HCT116 (cell line): Measurements from ENCODE around the gene PROX1. TPM values are rescaled to one million over a fixed set of nuclear protein-coding genes. Genes with fewer than 3 reads are reported as not detected.

Source experiments
- ATAC-seq: fragments of 200-7000 bp; cut with Tn5 transposase; 2 replicates; pipeline ENCODE4 v1.9.1; 2020; ENCODE audit warnings: mild to moderate bottlenecking, moderate library complexity
- BruUV-seq: library from RNA; stranded (reverse); fragments of 400-500 nt; replicated peaks from 2 replicates; lab custom pipeline; 2021; lab: Mats Ljungman, UMichigan
- CTCF ChIA-PET: fragments of 300-600 bp; sonication (Branson Sonifier 250); formaldehyde crosslinking; loops from one replicate; lab custom pipeline; 2021; ENCODE audit warnings: antibody characterized with exemption; lab: Charles Lee
- POLR2A ChIA-PET: fragments of 300-600, 350-600 bp; sonication (Branson Sonifier 250); formaldehyde crosslinking; loops from one replicate; lab custom pipeline; 2021; ENCODE audit warnings: antibody characterized with exemption; lab: Charles Lee
- RAD21 ChIA-PET, 2 experiments: fragments of 300-600 bp; sonication (Branson Sonifier 250); formaldehyde crosslinking; loops; one replicate each; lab custom pipeline; 2023; ENCODE audit warnings: low total read pairs in 2 of 2; ENCODE audit not compliant: uncharacterized antibody in 2 of 2, unreplicated experiment in 2 of 2, low non-redundant PET in 1 of 2; lab: Charles Lee
- DNase-seq: peaks from one replicate; pipeline ENCODE4 v3.0.0-alpha.2; 2010; ENCODE audit warnings: low read depth, low spot score
- H2AFZ ChIP-seq: fragments of 200-600 bp; shearing (Covaris generic), sonication (generic); 2 replicates; pipeline ENCODE4 v1.6.1; 2017; ENCODE audit warnings: low read depth, mixed run types, mixed read lengths, antibody characterized with exemption, low read length; ENCODE audit not compliant: poor library complexity, severe bottlenecking
- H3K27ac ChIP-seq: 2 replicates; pipeline ENCODE4 v1.5.1; 2012; ENCODE audit warnings: low read depth, low read length
- H3K27me3 ChIP-seq: fragments of 200-600 bp; sonication (generic); 2 replicates; pipeline ENCODE4 v1.6.1; 2016; ENCODE audit warnings: mixed run types, low read length, mixed read lengths; ENCODE audit not compliant: insufficient read depth
- H3K36me3 ChIP-seq, 2 experiments: fragments of 200-500 bp in 1 of 2; fragments of 200-600 bp in 1 of 2; sonication (Bioruptor generic) in 1 of 2; sonication (generic) in 1 of 2; 2 replicates each; pipeline versions ENCODE4 v1.5.1 to v1.6.1; 2014 to 2016; ENCODE audit warnings: low read length in 2 of 2, inconsistent platforms in 1 of 2, mixed read lengths in 1 of 2, mixed run types in 1 of 2; ENCODE audit not compliant: insufficient read depth in 2 of 2, control insufficient read depth in 1 of 2
- H3K4me1 ChIP-seq, 2 experiments: fragments of 200-600 bp in 1 of 2; sonication (generic) in 1 of 2; 2 replicates each; pipeline versions ENCODE4 v1.5.1 to v1.6.1; 2012 to 2017; ENCODE audit warnings: low read length in 2 of 2, inconsistent platforms in 1 of 2, mild to moderate bottlenecking in 1 of 2, mixed read lengths in 1 of 2, mixed run types in 1 of 2, moderate library complexity in 1 of 2; ENCODE audit not compliant: insufficient read depth in 2 of 2, control insufficient read depth in 1 of 2
- H3K4me2 ChIP-seq: fragments of 200-600 bp; sonication (generic); 2 replicates; pipeline ENCODE4 v1.6.1; 2017; ENCODE audit warnings: mixed run types, low read length, mixed read lengths
- H3K4me3 ChIP-seq, 2 experiments: fragments of 200-600 bp in 1 of 2; sonication (generic) in 1 of 2; replicated peaks in 1 of 2; 2 replicates each; pipeline ENCODE4 v1.5.1; 2011 to 2016; ENCODE audit warnings: low read length in 2 of 2, control low read depth in 1 of 2, low read depth in 1 of 2, mild to moderate bottlenecking in 1 of 2, mixed read lengths in 1 of 2, mixed run types in 1 of 2
- H3K79me2 ChIP-seq: fragments of 200-600 bp; sonication (generic); 2 replicates; pipeline ENCODE4 v1.6.1; 2017; ENCODE audit warnings: mild to moderate bottlenecking, mixed run types, low read length, moderate library complexity, mixed read lengths; ENCODE audit not compliant: insufficient read depth
- H3K9ac ChIP-seq: fragments of 200-600 bp; sonication (generic); 2 replicates; pipeline ENCODE4 v1.6.1; 2016; ENCODE audit warnings: low read length, mixed read lengths
- H3K9me2 ChIP-seq: fragments of 200-600 bp; sonication (generic), shearing (Covaris generic); 2 replicates; pipeline ENCODE4 v1.6.1; 2017; ENCODE audit warnings: mixed run types, mild to moderate bottlenecking, moderate library complexity; ENCODE audit not compliant: insufficient read depth
- H3K9me3 ChIP-seq, 2 experiments: fragments of 200-500 bp in 1 of 2; fragments of 200-600 bp in 1 of 2; sonication (Bioruptor generic) in 1 of 2; sonication (generic) in 1 of 2; 2 replicates each; pipeline ENCODE4 v1.6.1; 2014 to 2017; ENCODE audit warnings: low read length in 2 of 2, mixed read lengths in 2 of 2, inconsistent platforms in 1 of 2, low read depth in 1 of 2, mild to moderate bottlenecking in 1 of 2, mixed run types in 1 of 2, moderate library complexity in 1 of 2; ENCODE audit not compliant: control insufficient read depth in 1 of 2, insufficient read depth in 1 of 2
- H4K20me1 ChIP-seq: fragments of 200-600 bp; sonication (generic), shearing (Covaris generic); 2 replicates; pipeline ENCODE4 v1.6.1; 2017; ENCODE audit warnings: mixed run types, mild to moderate bottlenecking, moderate library complexity; ENCODE audit not compliant: insufficient read depth
- CBX3 ChIP-seq: IDR thresholded peaks from 2 replicates; pipeline ENCODE4 v1.6.1; 2012; ENCODE audit warnings: low read depth
- CEBPB ChIP-seq: IDR thresholded peaks from 2 replicates; pipeline ENCODE4 v1.6.1; 2012; ENCODE audit warnings: low read depth
- EGR1 ChIP-seq: IDR thresholded peaks from 2 replicates; pipeline ENCODE4 v1.6.1; 2012; ENCODE audit warnings: low read depth
- ELF1 ChIP-seq: IDR thresholded peaks from 2 replicates; pipeline ENCODE4 v1.6.1; 2012; ENCODE audit warnings: low read depth, borderline replicate concordance
- EZH2 ChIP-seq: fragments of 200-600 bp; sonication (generic); IDR thresholded peaks from 2 replicates; pipeline ENCODE4 v1.6.1; 2017; ENCODE audit warnings: antibody characterized with exemption, mixed run types
- FOSL1 ChIP-seq: IDR thresholded peaks from 2 replicates; pipeline ENCODE4 v1.6.1; 2012; ENCODE audit warnings: low read depth
- JUND ChIP-seq: IDR thresholded peaks from 2 replicates; pipeline ENCODE4 v1.6.1; 2012
- POLR2A ChIP-seq: IDR thresholded peaks from 2 replicates; pipeline ENCODE4 v1.7.0; 2011; ENCODE audit warnings: borderline replicate concordance; ENCODE audit not compliant: insufficient read depth, insufficient read length; ENCODE audit errors: extremely low read depth
- POLR2AphosphoS5 ChIP-seq: IDR thresholded peaks from 2 replicates; pipeline ENCODE4 v1.6.1; 2011; ENCODE audit warnings: mild to moderate bottlenecking, low read depth, low read length, moderate library complexity
- RAD21 ChIP-seq: IDR thresholded peaks from 2 replicates; pipeline ENCODE4 v1.6.1; 2012; ENCODE audit warnings: low read depth, mild to moderate bottlenecking
- SIN3A ChIP-seq: IDR thresholded peaks from 2 replicates; pipeline ENCODE4 v1.6.1; 2012; ENCODE audit warnings: low read depth
- SP1 ChIP-seq: IDR thresholded peaks from 2 replicates; pipeline ENCODE4 v1.6.1; 2012; ENCODE audit warnings: low read depth
- SRF ChIP-seq: IDR thresholded peaks from 2 replicates; pipeline ENCODE4 v1.6.1; 2012; ENCODE audit warnings: low read depth
- intact Hi-C: fragments of 100-400 bp; cut with micrococcal nuclease; formaldehyde crosslinking; loops from 2 replicates; pipeline ENCODE4 v1.10.0; 2022
- total RNA-seq: library from RNA; stranded (reverse); gene quantifications from one replicate; pipeline ENCODE4 v1.2.1, GENCODE V29; 2021; ENCODE audit not compliant: unreplicated experiment
- TF ChIP-seq, protein P1 (sequence below): IDR thresholded peaks from 2 replicates; pipeline ENCODE4 v1.6.1; 2012; ENCODE audit warnings: low read depth
- TF ChIP-seq, protein P2 (sequence below): IDR thresholded peaks from 2 replicates; pipeline ENCODE4 v1.6.1; 2012
- TF ChIP-seq, protein P3 (sequence below), 3 experiments: fragments of 200-600 bp in 1 of 3; sonication (generic) in 1 of 3; IDR thresholded peaks in 2 of 3; conservative IDR thresholded peaks in 1 of 3; 2 replicates each; pipeline ENCODE4 v1.5.1; 2012 to 2017; ENCODE audit warnings: low read depth in 2 of 3, low read length in 2 of 3, antibody characterized with exemption in 1 of 3, borderline replicate concordance in 1 of 3, control low read depth in 1 of 3, mild to moderate bottlenecking in 1 of 3, mixed read lengths in 1 of 3, mixed run types in 1 of 3, moderate library complexity in 1 of 3; ENCODE audit not compliant: insufficient read depth in 1 of 3
- TF ChIP-seq, protein P4 (sequence below): IDR thresholded peaks from 2 replicates; pipeline ENCODE4 v1.6.1; 2012

Gene PROX1
- total RNA-seq, 1 experiment from 2014 or later = 0.22 TPM

DNA sequence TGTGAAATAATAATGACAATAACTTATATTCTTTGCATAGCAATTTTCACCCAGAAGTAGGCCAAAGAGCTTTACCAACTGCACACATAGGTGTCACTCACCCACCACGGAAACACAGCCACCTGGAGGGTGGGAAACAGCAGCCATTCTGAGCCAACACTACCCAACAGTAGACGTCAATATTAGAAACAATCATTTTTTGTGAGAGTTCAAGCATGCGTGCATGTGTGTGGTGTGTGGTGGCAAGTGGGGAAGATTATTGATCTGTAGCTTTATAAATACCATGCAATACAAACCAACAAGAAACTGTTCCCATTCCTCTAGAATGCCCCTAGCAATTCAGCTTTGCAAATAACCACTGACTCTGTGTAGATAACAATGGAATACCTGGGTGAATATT lies 19.1 kb downstream of the PROX1 start:
- Histone ChIP-seq H3K4me1 (no peaks in the 10 kb centered on the region), H3K79me2 (no peaks in the 10 kb centered on the region), H3K9me3 (no peaks in the 10 kb centered on the region), H3K36me3 (no peaks in the 10 kb centered on the region), H3K4me3 (no peak overlapping the region), H3K9me2 (peaks cover 6% of the 10 kb centered on the region; the same call in 1 of the 2 replicates), H2AFZ (no peak overlapping the region), H4K20me1 (no peaks in the 10 kb centered on the region), H3K27me3 (0 out of 2 replicates have a peak, but pooled peaks cover 4% of the 10 kb centered on the region), H3K4me2 (no peak overlapping the region), H3K27ac (no peak overlapping the region), H3K9ac (no peak overlapping the region)
- no TSS peak for BruUV-seq
- TF ChIP-seq CBX3 (no peak), POLR2AphosphoS5 (no peak), EGR1 (no peak)
- TF ChIP-seq, protein P1, sequence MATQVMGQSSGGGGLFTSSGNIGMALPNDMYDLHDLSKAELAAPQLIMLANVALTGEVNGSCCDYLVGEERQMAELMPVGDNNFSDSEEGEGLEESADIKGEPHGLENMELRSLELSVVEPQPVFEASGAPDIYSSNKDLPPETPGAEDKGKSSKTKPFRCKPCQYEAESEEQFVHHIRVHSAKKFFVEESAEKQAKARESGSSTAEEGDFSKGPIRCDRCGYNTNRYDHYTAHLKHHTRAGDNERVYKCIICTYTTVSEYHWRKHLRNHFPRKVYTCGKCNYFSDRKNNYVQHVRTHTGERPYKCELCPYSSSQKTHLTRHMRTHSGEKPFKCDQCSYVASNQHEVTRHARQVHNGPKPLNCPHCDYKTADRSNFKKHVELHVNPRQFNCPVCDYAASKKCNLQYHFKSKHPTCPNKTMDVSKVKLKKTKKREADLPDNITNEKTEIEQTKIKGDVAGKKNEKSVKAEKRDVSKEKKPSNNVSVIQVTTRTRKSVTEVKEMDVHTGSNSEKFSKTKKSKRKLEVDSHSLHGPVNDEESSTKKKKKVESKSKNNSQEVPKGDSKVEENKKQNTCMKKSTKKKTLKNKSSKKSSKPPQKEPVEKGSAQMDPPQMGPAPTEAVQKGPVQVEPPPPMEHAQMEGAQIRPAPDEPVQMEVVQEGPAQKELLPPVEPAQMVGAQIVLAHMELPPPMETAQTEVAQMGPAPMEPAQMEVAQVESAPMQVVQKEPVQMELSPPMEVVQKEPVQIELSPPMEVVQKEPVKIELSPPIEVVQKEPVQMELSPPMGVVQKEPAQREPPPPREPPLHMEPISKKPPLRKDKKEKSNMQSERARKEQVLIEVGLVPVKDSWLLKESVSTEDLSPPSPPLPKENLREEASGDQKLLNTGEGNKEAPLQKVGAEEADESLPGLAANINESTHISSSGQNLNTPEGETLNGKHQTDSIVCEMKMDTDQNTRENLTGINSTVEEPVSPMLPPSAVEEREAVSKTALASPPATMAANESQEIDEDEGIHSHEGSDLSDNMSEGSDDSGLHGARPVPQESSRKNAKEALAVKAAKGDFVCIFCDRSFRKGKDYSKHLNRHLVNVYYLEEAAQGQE = no peak
- POLR2A ChIA-PET = no interaction called here
- RAD21 ChIA-PET = no interaction called here
- CTCF ChIA-PET = no interaction called here
- ATAC-seq (no peak), DNase-seq (no peak)
- intact Hi-C loops = no loop called here

DNA sequence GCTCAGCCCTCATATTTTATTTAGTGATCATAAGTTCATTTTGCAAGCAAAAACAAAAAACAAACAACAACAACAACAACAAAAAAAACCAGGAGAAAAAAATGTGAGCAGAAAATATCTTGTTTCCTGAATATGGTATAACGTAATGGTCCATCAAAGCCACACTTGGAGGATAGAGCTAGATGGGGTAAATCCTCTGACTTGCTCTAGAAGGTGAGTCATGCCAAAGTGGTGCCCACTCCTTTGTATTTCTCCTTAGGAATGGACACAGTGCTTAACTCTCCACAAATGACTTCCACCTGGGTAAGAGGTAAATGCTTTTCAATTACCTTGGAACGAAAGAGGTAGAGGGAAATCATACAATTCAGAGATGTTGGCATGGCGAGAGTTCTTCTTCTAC lies 20.6 kb downstream of the PROX1 start:
- DNase-seq (no peak), ATAC-seq (no peak)
- no TSS peak for BruUV-seq
- no peak overlapping the region for H3K9ac ChIP-seq
- no peaks in the 10 kb centered on the region for H4K20me1 ChIP-seq
- H3K9me2 ChIP-seq = peaks cover 6% of the 10 kb centered on the region; the same call in 1 of the 2 replicates
- ChIA-PET CTCF (no interaction called here), RAD21 (no interaction called here), POLR2A (interaction anchor here (0.6 kb wide), 1 partner anchor 162 kb away, joined by 3 read pairs; no protein-coding TSS in a partner anchor)
- no peaks in the 10 kb centered on the region for H3K36me3 ChIP-seq
- H3K79me2 ChIP-seq = no peaks in the 10 kb centered on the region
- 0 out of 2 replicates have a peak, but pooled peaks cover 4% of the 10 kb centered on the region for H3K27me3 ChIP-seq
- H3K4me2 ChIP-seq = no peak overlapping the region
- H3K4me3 ChIP-seq = no peak overlapping the region
- no peak overlapping the region for H2AFZ ChIP-seq
- H3K4me1 ChIP-seq = no peaks in the 10 kb centered on the region
- intact Hi-C loops = no loop called here
- H3K27ac ChIP-seq = no peak overlapping the region
- H3K9me3 ChIP-seq = no peaks in the 10 kb centered on the region
- TF ChIP-seq SP1 (no peak), POLR2A (no peak), SRF (no peak), ELF1 (no peak), EZH2 (no peak), CEBPB (no peak), RAD21 (no peak), JUND (no peak), FOSL1 (no peak), SIN3A (no peak)
- TF ChIP-seq, protein P2, sequence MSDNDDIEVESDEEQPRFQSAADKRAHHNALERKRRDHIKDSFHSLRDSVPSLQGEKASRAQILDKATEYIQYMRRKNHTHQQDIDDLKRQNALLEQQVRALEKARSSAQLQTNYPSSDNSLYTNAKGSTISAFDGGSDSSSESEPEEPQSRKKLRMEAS = no peak
- TF ChIP-seq, protein P3, sequence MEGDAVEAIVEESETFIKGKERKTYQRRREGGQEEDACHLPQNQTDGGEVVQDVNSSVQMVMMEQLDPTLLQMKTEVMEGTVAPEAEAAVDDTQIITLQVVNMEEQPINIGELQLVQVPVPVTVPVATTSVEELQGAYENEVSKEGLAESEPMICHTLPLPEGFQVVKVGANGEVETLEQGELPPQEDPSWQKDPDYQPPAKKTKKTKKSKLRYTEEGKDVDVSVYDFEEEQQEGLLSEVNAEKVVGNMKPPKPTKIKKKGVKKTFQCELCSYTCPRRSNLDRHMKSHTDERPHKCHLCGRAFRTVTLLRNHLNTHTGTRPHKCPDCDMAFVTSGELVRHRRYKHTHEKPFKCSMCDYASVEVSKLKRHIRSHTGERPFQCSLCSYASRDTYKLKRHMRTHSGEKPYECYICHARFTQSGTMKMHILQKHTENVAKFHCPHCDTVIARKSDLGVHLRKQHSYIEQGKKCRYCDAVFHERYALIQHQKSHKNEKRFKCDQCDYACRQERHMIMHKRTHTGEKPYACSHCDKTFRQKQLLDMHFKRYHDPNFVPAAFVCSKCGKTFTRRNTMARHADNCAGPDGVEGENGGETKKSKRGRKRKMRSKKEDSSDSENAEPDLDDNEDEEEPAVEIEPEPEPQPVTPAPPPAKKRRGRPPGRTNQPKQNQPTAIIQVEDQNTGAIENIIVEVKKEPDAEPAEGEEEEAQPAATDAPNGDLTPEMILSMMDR (IDR thresholded peaks at IDR 0.05 in 2 of 3, conservative IDR thresholded peaks at IDR 0.05 in 1 of 3; ENCODE audit: borderline replicate concordance in 1 of 3, insufficient read depth in 1 of 3, low read depth in 2 of 3, low read length in 2 of 3) = no peak
- TF ChIP-seq, protein P4, sequence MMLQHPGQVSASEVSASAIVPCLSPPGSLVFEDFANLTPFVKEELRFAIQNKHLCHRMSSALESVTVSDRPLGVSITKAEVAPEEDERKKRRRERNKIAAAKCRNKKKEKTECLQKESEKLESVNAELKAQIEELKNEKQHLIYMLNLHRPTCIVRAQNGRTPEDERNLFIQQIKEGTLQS = no peak
